OCI-LY7 (cell line): ENCODE data around the gene PRR35. TPM values are rescaled to one million over a fixed set of nuclear protein-coding genes. Genes with fewer than 3 reads are reported as not detected.

Source experiments
- BruUV-seq: library from RNA; stranded (reverse); fragments of 400-500 nt; replicated peaks from 2 replicates; lab custom pipeline; 2021; lab: Mats Ljungman, UMichigan
- CTCF ChIA-PET: fragments of 300-600 bp; sonication (Branson Sonifier 250); formaldehyde crosslinking; loops from one replicate; lab custom pipeline; 2022; ENCODE audit warnings: antibody characterized with exemption; ENCODE audit not compliant: unreplicated experiment; lab: Charles Lee
- POLR2A ChIA-PET: fragments of 300-600 bp; sonication (Branson Sonifier 250); formaldehyde crosslinking; loops from one replicate; lab custom pipeline; 2022; ENCODE audit warnings: antibody characterized with exemption; lab: Charles Lee
- DNase-seq: peaks from one replicate; pipeline ENCODE4 v3.0.0-alpha.2; 2015; ENCODE audit warnings: low spot score
- H2AFZ ChIP-seq: fragments of 200-600 bp; sonication (generic), shearing (Covaris generic); 2 replicates; pipeline ENCODE4 v1.6.1; 2014; ENCODE audit warnings: mild to moderate bottlenecking, antibody characterized with exemption, low read length, moderate library complexity
- H3K27ac ChIP-seq: fragments of 200-600 bp; sonication (generic); 2 replicates; pipeline ENCODE4 v1.5.1; 2014; ENCODE audit warnings: mixed run types, low read depth, mild to moderate bottlenecking, moderate library complexity, low read length, inconsistent platforms; ENCODE audit not compliant: poor library complexity, severe bottlenecking
- H3K36me3 ChIP-seq: fragments of 200-600 bp; sonication (generic); 2 replicates; pipeline ENCODE4 v1.6.1; 2014; ENCODE audit warnings: mild to moderate bottlenecking, antibody characterized with exemption, low read length, moderate library complexity, mixed read lengths; ENCODE audit not compliant: insufficient read depth
- H3K4me1 ChIP-seq: fragments of 200-600 bp; sonication (generic); 2 replicates; pipeline ENCODE4 v1.5.1; 2014; ENCODE audit warnings: mild to moderate bottlenecking, low read length; ENCODE audit not compliant: insufficient read depth, poor library complexity, severe bottlenecking
- H3K4me2 ChIP-seq: fragments of 200-600 bp; sonication (generic); 2 replicates; pipeline ENCODE4 v1.6.1; 2014; ENCODE audit warnings: mild to moderate bottlenecking, low read length
- H3K4me3 ChIP-seq: fragments of 200-600 bp; sonication (generic); 2 replicates; pipeline ENCODE4 v1.5.1; 2014; ENCODE audit warnings: mild to moderate bottlenecking, low read depth, low read length; ENCODE audit not compliant: poor library complexity, severe bottlenecking
- H3K79me2 ChIP-seq: fragments of 200-600 bp; sonication (generic); 2 replicates; pipeline ENCODE4 v1.6.1; 2016; ENCODE audit warnings: low read depth, mild to moderate bottlenecking, low read length, moderate library complexity, mixed read lengths; ENCODE audit not compliant: insufficient read depth
- H3K9me2 ChIP-seq: fragments of 200-600 bp; sonication (generic); 2 replicates; pipeline ENCODE4 v1.6.1; 2016; ENCODE audit warnings: mild to moderate bottlenecking, low read length, mixed read lengths; ENCODE audit not compliant: insufficient read depth
- H3K9me3 ChIP-seq: fragments of 200-600 bp; sonication (generic); 2 replicates; pipeline ENCODE4 v1.6.1; 2014; ENCODE audit warnings: mild to moderate bottlenecking, mixed run types, low read length, mixed read lengths
- H4K20me1 ChIP-seq: fragments of 200-600 bp; sonication (generic); 2 replicates; pipeline ENCODE4 v1.6.1; 2014; ENCODE audit warnings: mild to moderate bottlenecking, antibody characterized with exemption, low read length, moderate library complexity, mixed read lengths; ENCODE audit not compliant: insufficient read depth
- CTCF ChIP-seq: fragments of 200-600 bp; sonication (generic); conservative IDR thresholded peaks from 2 replicates; pipeline ENCODE4 v1.5.1; 2014; ENCODE audit warnings: mild to moderate bottlenecking, antibody characterized with exemption, low read length, moderate library complexity, mixed read lengths
- EZH2phosphoT487 ChIP-seq: fragments of 200-600 bp; sonication (generic); IDR thresholded peaks from 2 replicates; pipeline ENCODE4 v1.6.1; 2018; ENCODE audit warnings: low read depth, borderline replicate concordance, mild to moderate bottlenecking, mixed run types, antibody characterized with exemption, low read length, moderate library complexity, mixed read lengths
- intact Hi-C: fragments of 100-400 bp; cut with micrococcal nuclease; formaldehyde crosslinking; loops from one replicate; pipeline ENCODE4 v1.10.0; 2022; ENCODE audit not compliant: unreplicated experiment
- total RNA-seq, 2 experiments: library from RNA; depleted of rRNA in 1 of 2; stranded (reverse); fragments of >200 nt in 1 of 2; shearing (Covaris generic) in 1 of 2; gene quantifications; 2 replicates each; pipeline ENCODE4 v1.2.3, GENCODE V29; 2014 to 2022

The PRR35 gene
- total RNA-seq, 2 experiments from 2014 or later, result not detected

GRCh38 chr16:537415-538335 is 22.5 kb upstream of the PRR35 start:
- no peak overlapping the region for H3K4me2 ChIP-seq
- no peak overlapping the region for H3K27ac ChIP-seq
- TF ChIP-seq EZH2phosphoT487 (no peak), CTCF (no peak)
- DNase-seq, result no peak
- no peaks in the 10 kb centered on the region for H3K9me3 ChIP-seq
- CTCF ChIA-PET, result interaction anchor here (0.6 kb wide), 1 partner anchor 40 kb away, joined by 4 read pairs; no protein-coding TSS in a partner anchor
- no peaks in the 10 kb centered on the region for H3K9me2 ChIP-seq
- H3K79me2 ChIP-seq, result peaks cover 3% of the 10 kb centered on the region; the same call in 1 of the 2 replicates
- no peak overlapping the region for H3K4me3 ChIP-seq
- H2AFZ ChIP-seq, result no peak overlapping the region
- POLR2A ChIA-PET, result no interaction called here
- H3K4me1 ChIP-seq, result no peaks in the 10 kb centered on the region
- no peaks in the 10 kb centered on the region for H4K20me1 ChIP-seq
- intact Hi-C loops, result no loop called here
- peaks cover 23% of the 10 kb centered on the region for H3K36me3 ChIP-seq
- no TSS peak for BruUV-seq

GRCh38 chr16:539901-540530 is 20.2 kb upstream of the PRR35 start:
- Histone ChIP-seq H2AFZ (no peak overlapping the region), H3K4me2 (no peak overlapping the region), H4K20me1 (no peaks in the 10 kb centered on the region), H3K27ac (no peak overlapping the region), H3K9me3 (no peaks in the 10 kb centered on the region), H3K79me2 (peaks cover 3% of the 10 kb centered on the region; the same call in 1 of the 2 replicates), H3K36me3 (peaks cover 30% of the 10 kb centered on the region), H3K4me3 (no peak overlapping the region), H3K4me1 (no peaks in the 10 kb centered on the region), H3K9me2 (no peaks in the 10 kb centered on the region)
- intact Hi-C loops, result no loop called here
- POLR2A ChIA-PET, result interaction anchor here (0.6 kb wide), 1 partner anchor 427 kb away, joined by 3 read pairs; no protein-coding TSS in a partner anchor
- no peak for DNase-seq
- TF ChIP-seq EZH2phosphoT487 (no peak), CTCF (no peak)
- no TSS peak for BruUV-seq
- CTCF ChIA-PET, result no interaction called here
